Measurements from ENCODE around the gene STXBP6. TPM values are rescaled to one million over a fixed set of nuclear protein-coding genes. Genes with fewer than 3 reads are reported as not detected.

Gene STXBP6
- total RNA-seq (not detected), polyA plus RNA-seq (not detected), total RNA-seq (not detected)

DNA sequence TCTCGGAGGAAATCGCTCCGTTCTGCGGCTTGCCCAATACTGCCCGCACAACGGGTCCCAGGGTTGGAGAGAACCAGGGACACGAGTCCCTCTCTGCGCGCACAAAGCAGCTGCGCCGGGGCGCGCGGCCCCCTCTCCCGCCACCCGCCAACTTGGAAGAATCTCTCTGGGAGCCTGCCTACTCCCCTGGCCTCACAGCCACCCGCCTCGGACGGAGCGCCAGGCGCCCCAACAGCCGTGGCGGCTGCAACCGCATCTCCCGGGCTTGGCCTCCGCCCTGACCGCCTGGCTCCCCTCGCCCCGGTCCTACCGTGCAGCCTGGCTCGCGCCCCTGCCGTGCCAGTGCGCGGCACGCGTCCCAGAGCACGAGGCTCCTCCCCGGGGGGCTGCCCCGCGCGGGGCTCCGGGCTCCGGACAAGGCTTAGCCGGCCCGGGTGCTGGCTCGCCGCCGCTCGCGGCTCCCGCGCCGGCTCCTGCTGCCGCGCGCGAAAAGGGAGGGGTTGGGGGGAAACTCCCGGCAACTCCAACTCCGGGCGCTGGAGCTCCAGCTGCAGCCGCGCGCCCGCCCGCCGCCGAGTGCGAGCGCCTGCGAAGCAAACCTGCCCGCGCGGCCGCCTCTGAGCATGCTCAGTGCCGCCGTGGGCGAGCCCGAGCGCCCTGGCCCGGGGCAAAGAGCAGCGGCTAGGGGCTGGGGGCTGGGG lies at the start of gene STXBP6:
Gene STXBP6 (minus strand): TSS at position 580 of the 701 bp plus-strand sequence. CDS start 75,329 bp downstream, outside the sequence.
- DNase-seq (peak in 1 of 9 donors; percentile 4), ATAC-seq (peak; percentile 41)
- Histone ChIP-seq H3K4me1 (ENCODE audit: control insufficient read depth in 2 of 2, insufficient read depth in 2 of 2, low read length in 2 of 2) (no peaks in the 10 kb centered on the region), H3K4me3 (ENCODE audit: low read length) (no peak within 1 kb of the TSS), H3K27ac (ENCODE audit: low read depth, low read length) (no peak within 1 kb of the TSS), H3K36me3 (ENCODE audit: control insufficient read depth in 2 of 3, insufficient read depth in 3 of 3, low read length in 3 of 3) (no peaks in the 10 kb centered on the region), H3K27me3 (ENCODE audit: control insufficient read depth in 2 of 2, insufficient read depth in 2 of 2, low read length in 2 of 2) (peaks cover 0 to 4% of the 10 kb centered on the region in 2 donors), H3K9me3 (ENCODE audit: control insufficient read depth in 2 of 3, low read length in 3 of 3) (no peaks in the 10 kb centered on the region)
- Mint-ChIP-seq H3K4me3 (peak within 1 kb of the TSS in 8 of 10 donors; percentile 14 to 69 (median 60)), H3K27me3 (peaks cover 54 to 73% (median 63%) of the 10 kb centered on the region in 5 donors), H3K27ac (no peak within 1 kb of the TSS), H3K9me3 (peaks cover 0 to 2% (median 0%) of the 10 kb centered on the region in 11 donors), H3K4me1 (peaks cover 0 to 16% (median 10%) of the 10 kb centered on the region in 7 donors), H3K36me3 (peaks cover 0 to 3% (median 0%) of the 10 kb centered on the region in 5 donors)
- ChIA-PET POLR2A (no interaction called here), CTCF (no interaction called here)
- intact Hi-C loops (cut with micrococcal nuclease): no loop called here

DNA sequence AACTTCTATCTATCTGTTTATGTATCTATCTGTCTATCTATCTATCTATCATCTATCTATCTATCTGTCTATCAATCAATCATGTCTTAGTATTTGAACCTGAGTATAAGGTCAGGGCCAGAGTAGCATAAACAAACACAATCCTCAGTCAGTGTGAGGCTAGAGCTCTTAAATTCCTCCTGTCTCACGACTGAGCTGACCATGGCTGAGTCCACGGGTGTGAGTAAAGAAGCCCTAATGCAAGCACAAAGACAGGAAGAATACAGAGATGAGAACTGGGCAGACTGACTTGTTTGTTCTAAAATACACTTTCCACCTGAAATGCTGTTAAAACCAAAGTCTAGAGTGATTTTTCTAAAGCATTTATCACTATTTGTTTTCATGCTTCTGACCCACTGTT lies 47.2 kb upstream of the STXBP6 start:
- no peak for DNase-seq
- H3K4me3 Mint-ChIP-seq: no peak overlapping the region
- ATAC-seq: no peak
- no peak overlapping the region for H3K27ac ChIP-seq (ENCODE audit: low read depth, low read length)
- no peak overlapping the region for H3K4me3 ChIP-seq (ENCODE audit: low read length)
- no peak overlapping the region for H3K27ac Mint-ChIP-seq
- intact Hi-C loops (cut with micrococcal nuclease): no loop called here
- no peaks in the 10 kb centered on the region for H3K36me3 Mint-ChIP-seq
- peaks cover 0 to 5% (median 0%) of the 10 kb centered on the region in 11 donors for H3K9me3 Mint-ChIP-seq
- no peaks in the 10 kb centered on the region for H3K9me3 ChIP-seq (ENCODE audit: control insufficient read depth in 2 of 3, low read length in 3 of 3)
- H3K4me1 Mint-ChIP-seq: no peaks in the 10 kb centered on the region
- ChIA-PET CTCF (no interaction called here), POLR2A (no interaction called here)
- H3K4me1 ChIP-seq (ENCODE audit: control insufficient read depth in 2 of 2, insufficient read depth in 2 of 2, low read length in 2 of 2): no peaks in the 10 kb centered on the region
- H3K27me3 Mint-ChIP-seq: peaks cover 8 to 36% (median 31%) of the 10 kb centered on the region in 5 donors
- peaks cover 0 to 3% of the 10 kb centered on the region in 2 donors for H3K27me3 ChIP-seq (ENCODE audit: control insufficient read depth in 2 of 2, insufficient read depth in 2 of 2, low read length in 2 of 2)
- H3K36me3 ChIP-seq (ENCODE audit: control insufficient read depth in 2 of 3, insufficient read depth in 3 of 3, low read length in 3 of 3): no peaks in the 10 kb centered on the region

DNA sequence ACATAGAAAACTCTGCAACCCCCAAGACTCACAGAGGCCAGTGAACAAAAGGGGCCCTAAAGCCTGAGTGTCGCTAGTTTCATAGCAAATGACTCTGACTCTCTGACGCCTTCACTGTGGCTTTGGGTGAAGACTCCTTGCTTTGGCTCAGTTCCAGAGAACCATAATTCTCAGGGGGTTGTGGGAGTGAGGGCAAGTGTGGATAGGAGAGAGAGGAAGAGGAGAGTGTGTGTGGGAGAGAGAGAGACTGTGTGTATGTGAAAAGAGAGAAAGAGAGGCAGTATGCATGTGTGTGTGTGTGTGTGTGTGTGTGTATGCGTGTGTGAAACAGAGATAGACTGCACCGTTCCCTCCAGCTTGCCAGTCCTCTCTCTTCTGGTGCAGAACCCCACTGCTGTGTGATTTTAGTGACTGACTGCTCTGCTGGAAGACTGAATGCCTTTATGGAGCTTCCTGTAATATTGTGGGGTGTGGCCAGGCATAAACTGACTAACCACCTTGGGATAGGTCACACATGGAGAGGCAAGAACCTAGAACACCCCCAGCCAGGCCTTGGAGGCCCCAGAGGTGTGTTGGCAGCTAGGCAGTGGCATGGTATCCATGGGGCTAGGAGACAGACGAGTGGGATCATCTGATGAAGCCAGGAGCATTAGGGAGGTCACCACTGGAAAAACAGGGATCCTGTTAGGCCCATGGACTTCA lies 45.9 kb upstream of the STXBP6 start:
- Histone ChIP-seq H3K36me3 (ENCODE audit: control insufficient read depth in 2 of 3, insufficient read depth in 3 of 3, low read length in 3 of 3) (no peaks in the 10 kb centered on the region), H3K27ac (ENCODE audit: low read depth, low read length) (no peak overlapping the region), H3K9me3 (ENCODE audit: control insufficient read depth in 2 of 3, low read length in 3 of 3) (no peaks in the 10 kb centered on the region), H3K4me1 (ENCODE audit: control insufficient read depth in 2 of 2, insufficient read depth in 2 of 2, low read length in 2 of 2) (no peaks in the 10 kb centered on the region), H3K27me3 (ENCODE audit: control insufficient read depth in 2 of 2, insufficient read depth in 2 of 2, low read length in 2 of 2) (peaks cover 0 to 3% of the 10 kb centered on the region in 2 donors), H3K4me3 (ENCODE audit: low read length) (no peak overlapping the region)
- POLR2A ChIA-PET: no interaction called here
- ATAC-seq: no peak
- Mint-ChIP-seq H3K36me3 (no peaks in the 10 kb centered on the region), H3K27ac (no peak overlapping the region), H3K27me3 (peaks cover 8 to 36% (median 32%) of the 10 kb centered on the region in 5 donors), H3K4me1 (no peaks in the 10 kb centered on the region), H3K4me3 (no peak overlapping the region), H3K9me3 (peaks cover 0 to 5% (median 0%) of the 10 kb centered on the region in 11 donors)
- CTCF ChIA-PET: interaction anchor here (0.7 kb wide), 1 partner anchor 13 kb away, joined by 3 read pairs; no protein-coding TSS in a partner anchor
- no peak for DNase-seq
- intact Hi-C loops (cut with micrococcal nuclease): no loop called here

DNA sequence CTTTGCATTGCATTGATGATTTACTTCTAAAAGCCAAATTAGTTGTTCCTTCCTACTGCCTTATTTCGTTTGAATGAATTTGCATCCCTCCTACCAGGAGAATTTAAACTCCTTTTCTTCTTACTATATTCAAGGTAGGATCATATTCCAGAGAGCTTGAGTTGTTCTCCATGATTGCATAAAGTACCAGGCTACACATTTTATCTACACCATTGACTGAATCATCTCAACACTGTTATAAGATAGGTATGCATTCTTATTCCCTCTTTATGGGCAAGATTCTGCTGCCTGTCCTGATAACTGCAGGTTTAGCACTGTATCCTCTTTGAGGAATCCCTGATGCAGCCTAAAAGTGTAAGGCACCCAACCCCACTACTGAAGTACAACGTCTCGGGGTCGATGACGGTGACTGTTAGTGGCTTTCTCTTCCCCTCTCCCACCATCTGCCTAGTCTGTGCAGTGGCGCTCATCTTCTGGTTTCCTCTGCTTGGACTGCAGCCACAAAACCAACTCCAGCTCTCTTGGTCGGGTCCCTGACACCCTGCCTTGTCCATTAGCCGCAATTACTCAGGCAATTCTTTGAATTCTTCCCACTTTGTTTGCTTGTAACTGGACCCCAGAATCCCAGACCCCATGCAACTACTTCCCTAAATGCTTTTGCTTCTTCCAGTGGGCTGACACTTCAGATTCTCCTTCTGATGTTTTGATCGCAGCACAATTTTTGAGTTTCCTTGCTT lies 44.4 kb upstream of the STXBP6 start:
- H3K36me3 ChIP-seq (ENCODE audit: control insufficient read depth in 2 of 3, insufficient read depth in 3 of 3, low read length in 3 of 3): no peaks in the 10 kb centered on the region
- Mint-ChIP-seq H3K27ac (no peak overlapping the region), H3K9me3 (peaks cover 0 to 5% (median 0%) of the 10 kb centered on the region in 11 donors), H3K4me1 (no peaks in the 10 kb centered on the region), H3K36me3 (no peaks in the 10 kb centered on the region), H3K4me3 (no peak overlapping the region), H3K27me3 (peaks cover 12 to 45% (median 41%) of the 10 kb centered on the region in 5 donors)
- intact Hi-C loops (cut with micrococcal nuclease): no loop called here
- H3K4me1 ChIP-seq (ENCODE audit: control insufficient read depth in 2 of 2, insufficient read depth in 2 of 2, low read length in 2 of 2): no peaks in the 10 kb centered on the region
- H3K27me3 ChIP-seq (ENCODE audit: control insufficient read depth in 2 of 2, insufficient read depth in 2 of 2, low read length in 2 of 2): peaks cover 0 to 3% of the 10 kb centered on the region in 2 donors
- no peaks in the 10 kb centered on the region for H3K9me3 ChIP-seq (ENCODE audit: control insufficient read depth in 2 of 3, low read length in 3 of 3)
- DNase-seq: no peak
- CTCF ChIA-PET: no interaction called here
- H3K4me3 ChIP-seq (ENCODE audit: low read length): no peak overlapping the region
- ATAC-seq: no peak
- no peak overlapping the region for H3K27ac ChIP-seq (ENCODE audit: low read depth, low read length)
- POLR2A ChIA-PET: no interaction called here

DNA sequence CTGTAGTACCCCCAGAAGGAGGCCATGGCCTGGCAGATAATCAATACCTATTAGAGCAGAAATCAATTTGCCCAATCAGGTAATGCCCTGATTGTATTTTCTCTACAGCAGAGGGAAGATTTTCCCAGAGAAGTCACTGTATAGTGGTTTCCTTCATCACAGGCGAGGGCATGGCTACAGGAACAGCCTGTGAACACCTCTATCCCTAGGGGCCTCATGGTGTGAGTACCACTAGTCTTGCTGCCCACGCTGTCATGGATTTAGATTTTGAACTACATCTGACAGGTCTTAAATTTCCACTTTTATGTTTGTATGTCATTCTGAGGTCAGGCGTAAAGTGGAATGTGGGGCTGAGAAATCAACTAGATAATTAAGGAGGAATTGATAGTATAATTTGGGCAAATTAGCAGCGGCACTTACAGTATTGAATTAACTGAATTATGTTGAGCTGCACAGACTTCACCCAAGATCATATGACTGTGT lies 42.4 kb upstream of the STXBP6 start:
- Histone ChIP-seq H3K9me3 (ENCODE audit: control insufficient read depth in 2 of 3, low read length in 3 of 3) (no peaks in the 10 kb centered on the region), H3K4me1 (ENCODE audit: control insufficient read depth in 2 of 2, insufficient read depth in 2 of 2, low read length in 2 of 2) (no peaks in the 10 kb centered on the region), H3K27me3 (ENCODE audit: control insufficient read depth in 2 of 2, insufficient read depth in 2 of 2, low read length in 2 of 2) (peaks cover 0 to 3% of the 10 kb centered on the region in 2 donors), H3K36me3 (ENCODE audit: control insufficient read depth in 2 of 3, insufficient read depth in 3 of 3, low read length in 3 of 3) (no peaks in the 10 kb centered on the region), H3K27ac (ENCODE audit: low read depth, low read length) (no peak overlapping the region), H3K4me3 (ENCODE audit: low read length) (no peak overlapping the region)
- ATAC-seq: no peak
- ChIA-PET CTCF (no interaction called here), POLR2A (no interaction called here)
- Mint-ChIP-seq H3K9me3 (peaks cover 0 to 5% (median 0%) of the 10 kb centered on the region in 11 donors), H3K4me3 (no peak overlapping the region), H3K36me3 (no peaks in the 10 kb centered on the region), H3K27ac (no peak overlapping the region), H3K27me3 (peaks cover 12 to 48% (median 45%) of the 10 kb centered on the region in 5 donors), H3K4me1 (no peaks in the 10 kb centered on the region)
- DNase-seq: no peak
- intact Hi-C loops (cut with micrococcal nuclease): no loop called here

DNA sequence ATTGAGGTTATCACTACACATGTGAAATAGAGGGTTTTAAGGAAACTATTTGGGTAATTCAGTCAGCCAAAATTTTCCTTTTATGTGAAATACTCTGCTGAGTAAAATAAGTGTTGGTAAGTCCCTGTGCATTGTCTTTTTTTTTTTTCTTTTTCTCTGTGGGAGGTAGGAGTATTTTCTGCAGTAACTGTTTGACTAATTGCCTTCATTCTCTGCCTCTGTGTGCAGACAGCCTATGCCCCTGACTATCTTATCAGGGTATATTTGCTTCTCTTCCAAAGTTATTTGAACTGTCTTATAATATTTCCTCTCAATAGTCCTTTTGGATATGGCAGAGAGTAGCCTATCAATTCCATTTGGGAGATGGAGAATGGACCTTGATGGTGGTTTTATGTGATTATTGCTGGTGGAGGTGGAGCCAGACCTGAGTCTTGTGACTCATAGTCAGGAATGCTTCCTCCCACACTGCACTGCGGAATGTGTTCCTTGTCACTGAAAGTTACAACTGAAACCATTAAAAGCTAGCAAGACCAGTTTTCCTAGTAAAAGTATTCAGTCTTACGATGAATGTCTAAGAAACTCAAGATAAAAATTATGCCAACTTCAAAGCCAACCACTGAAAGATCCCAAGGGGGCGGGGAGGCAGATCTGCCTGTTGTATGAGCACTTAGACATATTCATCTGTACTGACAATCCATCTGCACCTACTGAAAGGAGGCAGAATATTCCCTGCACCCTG lies 40.9 kb upstream of the STXBP6 start:
- Mint-ChIP-seq H3K9me3 (peaks cover 0 to 3% (median 0%) of the 10 kb centered on the region in 11 donors), H3K36me3 (no peaks in the 10 kb centered on the region), H3K27ac (no peak overlapping the region), H3K4me1 (no peaks in the 10 kb centered on the region), H3K4me3 (no peak overlapping the region), H3K27me3 (peaks cover 12 to 46% (median 36%) of the 10 kb centered on the region in 5 donors)
- Histone ChIP-seq H3K36me3 (ENCODE audit: control insufficient read depth in 2 of 3, insufficient read depth in 3 of 3, low read length in 3 of 3) (no peaks in the 10 kb centered on the region), H3K27me3 (ENCODE audit: control insufficient read depth in 2 of 2, insufficient read depth in 2 of 2, low read length in 2 of 2) (peaks cover 0 to 3% of the 10 kb centered on the region in 2 donors), H3K4me1 (ENCODE audit: control insufficient read depth in 2 of 2, insufficient read depth in 2 of 2, low read length in 2 of 2) (no peaks in the 10 kb centered on the region), H3K9me3 (ENCODE audit: control insufficient read depth in 2 of 3, low read length in 3 of 3) (no peaks in the 10 kb centered on the region), H3K27ac (ENCODE audit: low read depth, low read length) (no peak overlapping the region), H3K4me3 (ENCODE audit: low read length) (no peak overlapping the region)
- intact Hi-C loops (cut with micrococcal nuclease): no loop called here
- no peak for ATAC-seq
- CTCF ChIA-PET: no interaction called here
- POLR2A ChIA-PET: no interaction called here
- no peak for DNase-seq
